ENCODE results near the gene TMCO2. TPM values are rescaled to one million over a fixed set of nuclear protein-coding genes. Genes with fewer than 3 reads are reported as not detected.

Gene TMCO2
- total and polyA plus RNA-seq, 2 experiments from 2014 or later: not detected

DNA sequence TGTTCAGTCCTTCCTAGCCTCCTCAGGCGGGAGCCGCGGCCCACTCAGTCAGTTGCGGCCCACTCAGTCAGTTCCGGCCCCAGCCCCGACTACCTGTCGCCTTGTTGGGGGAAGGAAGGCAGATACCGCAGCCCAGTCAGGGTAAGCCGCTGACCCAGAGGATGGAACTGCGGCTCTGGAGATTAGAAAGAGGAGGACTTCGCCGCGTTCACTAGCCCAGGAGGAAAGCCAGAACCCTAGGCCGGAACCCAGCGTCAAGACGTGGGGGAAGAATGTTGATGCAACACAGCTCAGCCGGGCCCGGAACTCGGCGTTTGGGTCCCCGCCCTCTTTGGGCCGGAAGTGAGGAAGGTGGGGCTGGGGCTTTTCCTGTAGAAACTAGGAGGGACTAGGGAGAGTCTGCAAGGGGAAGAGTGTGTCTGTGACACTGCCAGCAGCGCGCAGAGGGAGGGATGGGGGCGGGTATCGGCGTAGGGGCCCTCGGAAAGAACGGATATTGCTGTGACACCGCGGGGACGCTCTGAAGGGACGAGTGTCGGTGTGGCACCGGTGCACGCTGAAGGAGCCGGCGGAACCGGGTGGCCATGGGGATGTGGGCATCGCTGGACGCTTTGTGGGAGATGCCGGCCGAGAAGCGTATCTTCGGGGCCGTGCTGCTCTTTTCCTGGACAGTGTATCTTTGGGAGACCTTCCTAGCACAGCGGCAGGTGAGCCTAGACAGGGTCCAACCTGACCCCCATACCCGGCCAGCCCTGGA is 10.1 kb downstream of the TMCO2 start, which contains the start of gene ZMPSTE24:
Gene ZMPSTE24 (plus strand): TSS at position 549 of the 757 bp plus-strand sequence. CDS start 36 bp downstream, at position 585.
- peak; percentile 97 for ATAC-seq
- H3K36me3 ChIP-seq (ENCODE audit: insufficient read depth): peaks cover 26% of the 10 kb centered on the region
- Mint-ChIP-seq H3K4me3 (peak within 1 kb of the TSS; percentile 93), H3K27ac (peak within 1 kb of the TSS; percentile 97), H3K27me3 (ENCODE audit: insufficient read depth, low read depth, poor library complexity) (peaks cover 4% of the 10 kb centered on the region), H3K9me3 (no peaks in the 10 kb centered on the region), H3K4me1 (peaks cover 4% of the 10 kb centered on the region; the same call in 1 of the 3 replicates), H3K36me3 (ENCODE audit: low read depth) (peaks cover 27% of the 10 kb centered on the region)
- H3F3A ChIP-seq (replicated peaks; ENCODE audit: low read depth): no peaks in the 10 kb centered on the region; the same call in 1 of the 2 replicates
- H3K4me3 ChIP-seq: peak within 1 kb of the TSS; percentile 87
- peaks cover 8% of the 10 kb centered on the region; the same call in 1 of the 2 replicates for H3K4me1 ChIP-seq (ENCODE audit: insufficient read depth)
- no peaks in the 10 kb centered on the region for H3K27me3 ChIP-seq (ENCODE audit: insufficient read depth)
- peak; percentile 98 for DNase-seq (ENCODE audit: low spot score)
- TF ChIP-seq, protein P1, sequence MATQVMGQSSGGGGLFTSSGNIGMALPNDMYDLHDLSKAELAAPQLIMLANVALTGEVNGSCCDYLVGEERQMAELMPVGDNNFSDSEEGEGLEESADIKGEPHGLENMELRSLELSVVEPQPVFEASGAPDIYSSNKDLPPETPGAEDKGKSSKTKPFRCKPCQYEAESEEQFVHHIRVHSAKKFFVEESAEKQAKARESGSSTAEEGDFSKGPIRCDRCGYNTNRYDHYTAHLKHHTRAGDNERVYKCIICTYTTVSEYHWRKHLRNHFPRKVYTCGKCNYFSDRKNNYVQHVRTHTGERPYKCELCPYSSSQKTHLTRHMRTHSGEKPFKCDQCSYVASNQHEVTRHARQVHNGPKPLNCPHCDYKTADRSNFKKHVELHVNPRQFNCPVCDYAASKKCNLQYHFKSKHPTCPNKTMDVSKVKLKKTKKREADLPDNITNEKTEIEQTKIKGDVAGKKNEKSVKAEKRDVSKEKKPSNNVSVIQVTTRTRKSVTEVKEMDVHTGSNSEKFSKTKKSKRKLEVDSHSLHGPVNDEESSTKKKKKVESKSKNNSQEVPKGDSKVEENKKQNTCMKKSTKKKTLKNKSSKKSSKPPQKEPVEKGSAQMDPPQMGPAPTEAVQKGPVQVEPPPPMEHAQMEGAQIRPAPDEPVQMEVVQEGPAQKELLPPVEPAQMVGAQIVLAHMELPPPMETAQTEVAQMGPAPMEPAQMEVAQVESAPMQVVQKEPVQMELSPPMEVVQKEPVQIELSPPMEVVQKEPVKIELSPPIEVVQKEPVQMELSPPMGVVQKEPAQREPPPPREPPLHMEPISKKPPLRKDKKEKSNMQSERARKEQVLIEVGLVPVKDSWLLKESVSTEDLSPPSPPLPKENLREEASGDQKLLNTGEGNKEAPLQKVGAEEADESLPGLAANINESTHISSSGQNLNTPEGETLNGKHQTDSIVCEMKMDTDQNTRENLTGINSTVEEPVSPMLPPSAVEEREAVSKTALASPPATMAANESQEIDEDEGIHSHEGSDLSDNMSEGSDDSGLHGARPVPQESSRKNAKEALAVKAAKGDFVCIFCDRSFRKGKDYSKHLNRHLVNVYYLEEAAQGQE (IDR thresholded peaks at IDR 0.05; ENCODE audit: unreplicated experiment): peak; percentile 9
- peak; percentile 91 for TF ChIP-seq POLR2AphosphoS5 (IDR thresholded peaks at IDR 0.05; ENCODE audit: low read depth)
- TF ChIP-seq STAT1 (IDR thresholded peaks at IDR 0.05; ENCODE audit: unreplicated experiment): no peak
- TF ChIP-seq ETS1 (IDR thresholded peaks at IDR 0.05): peak; percentile 78; the same call in 1 of the 2 replicates
- no peak for TF ChIP-seq CTCF (conservative IDR thresholded peaks at IDR 0.05; ENCODE audit: low read depth in 2 of 2)
- peak; percentile 83 for TF ChIP-seq CREB1 (CRISPR knock-in tag; IDR thresholded peaks at IDR 0.05; ENCODE audit: low read depth)
- H3K79me2 ChIP-seq (replicated peaks; ENCODE audit: insufficient read depth): peaks cover 57% of the 10 kb centered on the region
- H3K4me2 ChIP-seq: peak within 1 kb of the TSS; percentile 99
- peak within 1 kb of the TSS; percentile 99 for H3K27ac ChIP-seq (ENCODE audit: low read depth)
- H3K9me2 ChIP-seq (ENCODE audit: insufficient read depth): no peaks in the 10 kb centered on the region
- H2AFZ ChIP-seq: peak within 1 kb of the TSS; percentile 99
- H4K20me1 ChIP-seq (replicated peaks; ENCODE audit: insufficient read depth): peaks cover 4% of the 10 kb centered on the region; the same call in 1 of the 2 replicates

GRCh38 chr1:40258445-40258769 is 10.7 kb downstream of the TMCO2 start:
- peaks cover 4% of the 10 kb centered on the region; the same call in 1 of the 3 replicates for H3K4me1 Mint-ChIP-seq
- H4K20me1 ChIP-seq (replicated peaks; ENCODE audit: insufficient read depth): peaks cover 4% of the 10 kb centered on the region; the same call in 1 of the 2 replicates
- TF ChIP-seq ZNF331 (CRISPR knock-in tag; IDR thresholded peaks at IDR 0.05; ENCODE audit: low read depth) (no peak), STAT1 (IDR thresholded peaks at IDR 0.05; ENCODE audit: unreplicated experiment) (no peak), POLR2AphosphoS5 (IDR thresholded peaks at IDR 0.05; ENCODE audit: low read depth) (no peak), CTCF (conservative IDR thresholded peaks at IDR 0.05; ENCODE audit: low read depth in 2 of 2) (no peak), EZH2phosphoT487 (IDR thresholded peaks at IDR 0.05; ENCODE audit: unreplicated experiment) (no peak)

More at GRCh38 chr1:40258445-40258769, 10.7 kb downstream of the TMCO2 start:
- Mint-ChIP-seq H3K9me3 (no peaks in the 10 kb centered on the region), H3K4me3 (peak overlapping the region; percentile 93), H3K27ac (peak overlapping the region; percentile 97), H3K27me3 (ENCODE audit: insufficient read depth, low read depth, poor library complexity) (peaks cover 4% of the 10 kb centered on the region), H3K36me3 (ENCODE audit: low read depth) (peaks cover 31% of the 10 kb centered on the region)
- no peaks in the 10 kb centered on the region; the same call in 1 of the 2 replicates for H3F3A ChIP-seq (replicated peaks; ENCODE audit: low read depth)
- H3K36me3 ChIP-seq (ENCODE audit: insufficient read depth): peaks cover 31% of the 10 kb centered on the region
- no peaks in the 10 kb centered on the region for H3K9me2 ChIP-seq (ENCODE audit: insufficient read depth)
- DNase-seq (ENCODE audit: low spot score) (peak; percentile 49), ATAC-seq (no peak; the same call in 2 of the 3 replicates)
- H3K4me3 ChIP-seq: peak overlapping the region; percentile 87
- H3K4me1 ChIP-seq (ENCODE audit: insufficient read depth): peaks cover 8% of the 10 kb centered on the region; the same call in 1 of the 2 replicates
- peak overlapping the region; percentile 99 for H3K4me2 ChIP-seq
- no peaks in the 10 kb centered on the region for H3K27me3 ChIP-seq (ENCODE audit: insufficient read depth)
- H3K79me2 ChIP-seq (replicated peaks; ENCODE audit: insufficient read depth): peaks cover 63% of the 10 kb centered on the region
- H3K27ac ChIP-seq (ENCODE audit: low read depth): peak overlapping the region; percentile 90
- H2AFZ ChIP-seq: peak overlapping the region; percentile 99

Data from GM23338 (cell line).